Caco-2 (cell line): ENCODE results near the gene BHMT2. TPM values are rescaled to one million over a fixed set of nuclear protein-coding genes. Genes with fewer than 3 reads are reported as not detected.

Experiments used
- BruUV-seq: library from RNA; stranded (reverse); fragments of 400-500 nt; replicated peaks from 2 replicates; lab custom pipeline; 2021; lab: Mats Ljungman, UMichigan
- CTCF ChIA-PET: fragments of 300-600 bp; sonication (Branson Sonifier 250); formaldehyde crosslinking; loops from one replicate; lab custom pipeline; 2022; ENCODE audit warnings: antibody characterized with exemption; lab: Charles Lee
- POLR2A ChIA-PET: fragments of 300-600 bp; sonication (Branson Sonifier 250); formaldehyde crosslinking; loops from one replicate; lab custom pipeline; 2022; ENCODE audit warnings: antibody characterized with exemption; lab: Charles Lee
- DNase-seq, 2 experiments: peaks; one replicate each; pipeline versions ENCODE4 v3.0.0 to v3.0.0-alpha.2; 2020 to 2022
- H3K27me3 ChIP-seq: replicated peaks from 2 replicates; pipeline ENCODE4 v1.6.0; 2011; ENCODE audit warnings: low read length; ENCODE audit not compliant: control insufficient read depth, insufficient read depth
- H3K36me3 ChIP-seq: 2 replicates; pipeline ENCODE4 v1.5.1; 2011; ENCODE audit warnings: low read length; ENCODE audit not compliant: control insufficient read depth, insufficient read depth
- H3K4me1 ChIP-seq: fragments of 250-450 bp; sonication (Bioruptor Pico); 2 replicates; pipeline ENCODE4 v1.5.1; 2020; ENCODE audit warnings: mild to moderate bottlenecking
- H3K4me3 ChIP-seq: 2 replicates; pipeline ENCODE4 v1.5.1; 2011; ENCODE audit warnings: low read depth, mild to moderate bottlenecking, control low read depth, low read length
- H3K9me3 ChIP-seq: fragments of 250-450 bp; sonication (Bioruptor Pico); 2 replicates; pipeline ENCODE4 v1.5.1; 2020; ENCODE audit warnings: mild to moderate bottlenecking, moderate library complexity
- H3K27ac Mint-ChIP-seq: one replicate; pipeline ENCODE4 v1.8.0; 2022; ENCODE audit warnings: mixed read lengths; ENCODE audit not compliant: unreplicated experiment
- H3K27me3 Mint-ChIP-seq: one replicate; pipeline ENCODE4 v1.8.0; 2022; ENCODE audit warnings: mixed read lengths; ENCODE audit not compliant: insufficient read depth, unreplicated experiment
- H3K36me3 Mint-ChIP-seq: one replicate; pipeline ENCODE4 v1.8.0; 2022; ENCODE audit warnings: mild to moderate bottlenecking, mixed read lengths; ENCODE audit not compliant: insufficient read depth, unreplicated experiment
- H3K4me1 Mint-ChIP-seq: one replicate; pipeline ENCODE4 v1.8.0; 2022; ENCODE audit warnings: low read depth, mixed read lengths; ENCODE audit not compliant: unreplicated experiment
- H3K4me3 Mint-ChIP-seq: one replicate; pipeline ENCODE4 v1.8.0; 2022; ENCODE audit warnings: mild to moderate bottlenecking, moderate library complexity, mixed read lengths; ENCODE audit not compliant: unreplicated experiment
- H3K9me3 Mint-ChIP-seq: one replicate; pipeline ENCODE4 v1.8.0; 2022; ENCODE audit warnings: mixed read lengths; ENCODE audit not compliant: unreplicated experiment
- CTCF ChIP-seq, 2 experiments: fragments of 200-600 bp in 1 of 2; IDR thresholded peaks; 1 replicate in 1 of 2; 2 replicates in 1 of 2; pipeline versions ENCODE4 v1.5.1 to v1.8.0; 2011 to 2022; ENCODE audit warnings: antibody characterized with exemption in 1 of 2, control low read depth in 1 of 2, inconsistent platforms in 1 of 2, low read depth in 1 of 2, low read length in 1 of 2, mild to moderate bottlenecking in 1 of 2, moderate library complexity in 1 of 2; ENCODE audit not compliant: insufficient read depth in 1 of 2, severe bottlenecking in 1 of 2, unreplicated experiment in 1 of 2
- intact Hi-C: fragments of 100-400 bp; cut with micrococcal nuclease; formaldehyde crosslinking; loops from one replicate; pipeline ENCODE4 v1.10.0; 2022; ENCODE audit not compliant: unreplicated experiment
- total RNA-seq: library from RNA; stranded (reverse); gene quantifications from 2 replicates; pipeline ENCODE4 v1.2.3, GENCODE V29; 2022

The BHMT2 gene
- total RNA-seq, 1 experiment from 2014 or later = not detected

- no peak for DNase-seq
- no peaks in the 10 kb centered on the region for H3K9me3 ChIP-seq
- H3K4me1 ChIP-seq = no peaks in the 10 kb centered on the region
- BruUV-seq = no TSS peak
- TF ChIP-seq CTCF (IDR thresholded peaks at IDR 0.05; ENCODE audit: insufficient read depth in 1 of 2, low read depth in 1 of 2, low read length in 1 of 2, severe bottlenecking in 1 of 2, unreplicated experiment in 1 of 2) = no peak
- H3K4me1 Mint-ChIP-seq = no peaks in the 10 kb centered on the region
- H3K27ac Mint-ChIP-seq = no peak overlapping the region
- no peaks in the 10 kb centered on the region for H3K9me3 Mint-ChIP-seq
- H3K36me3 Mint-ChIP-seq = no peaks in the 10 kb centered on the region
- H3K4me3 Mint-ChIP-seq = no peak overlapping the region
- POLR2A ChIA-PET = no interaction called here
- no peaks in the 10 kb centered on the region for H3K36me3 ChIP-seq
- intact Hi-C loops = no loop called here
- H3K27me3 Mint-ChIP-seq = peaks cover 9% of the 10 kb centered on the region
- H3K27me3 ChIP-seq = no peaks in the 10 kb centered on the region
- CTCF ChIA-PET = no interaction called here
- no peak overlapping the region for H3K4me3 ChIP-seq
These were observed 7.1 kb upstream of the BHMT2 start for GRCh38 chr5:79062436-79062835.

- no peaks in the 10 kb centered on the region for H3K36me3 ChIP-seq
- no peak for DNase-seq
- BruUV-seq = no TSS peak
- H3K27me3 ChIP-seq = no peaks in the 10 kb centered on the region
- no peak for TF ChIP-seq CTCF (IDR thresholded peaks at IDR 0.05; ENCODE audit: insufficient read depth in 1 of 2, low read depth in 1 of 2, low read length in 1 of 2, severe bottlenecking in 1 of 2, unreplicated experiment in 1 of 2)
- Mint-ChIP-seq H3K36me3 (no peaks in the 10 kb centered on the region), H3K9me3 (no peaks in the 10 kb centered on the region), H3K27me3 (no peaks in the 10 kb centered on the region), H3K4me3 (no peak overlapping the region), H3K4me1 (no peaks in the 10 kb centered on the region), H3K27ac (no peak overlapping the region)
- H3K4me3 ChIP-seq = no peak overlapping the region
- intact Hi-C loops = no loop called here
- H3K4me1 ChIP-seq = no peaks in the 10 kb centered on the region
- ChIA-PET POLR2A (no interaction called here), CTCF (no interaction called here)
- H3K9me3 ChIP-seq = no peaks in the 10 kb centered on the region
These were observed 742 bp downstream of the BHMT2 start for GRCh38 chr5:79070350-79070667.

DNA sequence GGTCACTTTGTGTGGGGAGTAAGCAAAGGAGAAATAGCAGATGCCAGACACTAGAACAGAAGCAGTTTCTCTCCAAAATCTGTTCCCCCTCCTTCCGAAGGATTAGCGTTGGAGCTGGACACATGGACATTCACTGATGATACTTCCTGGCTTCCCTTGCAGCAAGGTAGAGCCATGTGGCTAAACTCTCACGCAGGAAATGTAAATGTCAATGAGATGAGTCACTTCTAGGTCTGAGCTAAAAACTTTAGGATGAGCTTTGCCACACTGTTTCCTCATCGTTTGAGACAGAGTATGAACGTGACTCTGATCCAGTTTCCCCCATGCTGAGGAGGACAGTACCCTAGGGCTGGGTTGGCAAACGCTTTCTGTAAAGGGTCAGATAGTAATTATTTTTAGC lies 5.1 kb downstream of the BHMT2 start:
- intact Hi-C loops = no loop called here
- Mint-ChIP-seq H3K9me3 (no peaks in the 10 kb centered on the region), H3K4me3 (no peak overlapping the region), H3K4me1 (no peaks in the 10 kb centered on the region), H3K36me3 (no peaks in the 10 kb centered on the region), H3K27me3 (peaks cover 5% of the 10 kb centered on the region), H3K27ac (no peak overlapping the region)
- DNase-seq = no peak
- BruUV-seq = no TSS peak
- CTCF ChIA-PET = interaction anchor here (1.0 to 2.0 kb wide), 2 partner anchors 15 to 50 kb away, joined by 3 to 7 read pairs; no protein-coding TSS in a partner anchor
- TF ChIP-seq CTCF (IDR thresholded peaks at IDR 0.05; ENCODE audit: insufficient read depth in 1 of 2, low read depth in 1 of 2, low read length in 1 of 2, severe bottlenecking in 1 of 2, unreplicated experiment in 1 of 2) = no peak
- POLR2A ChIA-PET = no interaction called here
- Histone ChIP-seq H3K4me3 (no peak overlapping the region), H3K9me3 (no peaks in the 10 kb centered on the region), H3K27me3 (no peaks in the 10 kb centered on the region), H3K36me3 (no peaks in the 10 kb centered on the region), H3K4me1 (no peaks in the 10 kb centered on the region)
